Loucy (cell line): ENCODE results near the gene NRCAM.

Experiments
- CTCF ChIP-seq: fragments of 200-600 bp; sonication (generic); conservative IDR thresholded peaks from 2 replicates; pipeline ENCODE4 v1.5.1; 2014; ENCODE audit warnings: mild to moderate bottlenecking, antibody characterized with exemption, low read length
- EZH2phosphoT487 ChIP-seq: fragments of 200-600 bp; IDR thresholded peaks from 2 replicates; pipeline ENCODE4 v1.6.1; 2018; ENCODE audit warnings: antibody characterized with exemption, mild to moderate bottlenecking, moderate library complexity, borderline replicate concordance

- TF ChIP-seq EZH2phosphoT487 (no peak), CTCF (no peak)
Observed at GRCh38 chr7:108248821-108249220, 207.4 kb downstream of the NRCAM start.
